HL-60 (cell line): ENCODE data around the gene MRPS34.

Experiments used
- POLR2AphosphoS5 ChIP-seq: IDR thresholded peaks from 2 replicates; pipeline ENCODE4 v1.6.1; 2012; ENCODE audit warnings: low read depth
- REST ChIP-seq: IDR thresholded peaks from 2 replicates; pipeline ENCODE4 v1.6.1; 2012; ENCODE audit warnings: low read depth; ENCODE audit not compliant: insufficient replicate concordance
- TF ChIP-seq, protein P1 (sequence below): IDR thresholded peaks from one replicate; pipeline ENCODE4 v1.5.1; 2011; ENCODE audit warnings: low read length, control low read depth, inconsistent platforms; ENCODE audit not compliant: insufficient read depth

- TF ChIP-seq, protein P1, sequence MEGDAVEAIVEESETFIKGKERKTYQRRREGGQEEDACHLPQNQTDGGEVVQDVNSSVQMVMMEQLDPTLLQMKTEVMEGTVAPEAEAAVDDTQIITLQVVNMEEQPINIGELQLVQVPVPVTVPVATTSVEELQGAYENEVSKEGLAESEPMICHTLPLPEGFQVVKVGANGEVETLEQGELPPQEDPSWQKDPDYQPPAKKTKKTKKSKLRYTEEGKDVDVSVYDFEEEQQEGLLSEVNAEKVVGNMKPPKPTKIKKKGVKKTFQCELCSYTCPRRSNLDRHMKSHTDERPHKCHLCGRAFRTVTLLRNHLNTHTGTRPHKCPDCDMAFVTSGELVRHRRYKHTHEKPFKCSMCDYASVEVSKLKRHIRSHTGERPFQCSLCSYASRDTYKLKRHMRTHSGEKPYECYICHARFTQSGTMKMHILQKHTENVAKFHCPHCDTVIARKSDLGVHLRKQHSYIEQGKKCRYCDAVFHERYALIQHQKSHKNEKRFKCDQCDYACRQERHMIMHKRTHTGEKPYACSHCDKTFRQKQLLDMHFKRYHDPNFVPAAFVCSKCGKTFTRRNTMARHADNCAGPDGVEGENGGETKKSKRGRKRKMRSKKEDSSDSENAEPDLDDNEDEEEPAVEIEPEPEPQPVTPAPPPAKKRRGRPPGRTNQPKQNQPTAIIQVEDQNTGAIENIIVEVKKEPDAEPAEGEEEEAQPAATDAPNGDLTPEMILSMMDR, result peak; percentile 63
- no peak for TF ChIP-seq POLR2AphosphoS5
- TF ChIP-seq REST, result no peak
These were observed 49.3 kb downstream of the MRPS34 start for GRCh38 chr16:1723450-1724147.
